HepG2 (cell line): Measurements from ENCODE around the gene GCN1. TPM values are rescaled to one million over a fixed set of nuclear protein-coding genes. Genes with fewer than 3 reads are reported as not detected.

Source experiments
- CENPBD1 ChIP-seq: sonication (generic); formaldehyde crosslinking; IDR thresholded peaks from 2 replicates; pipeline ENCODE4 v1.8.0; 2022; ENCODE audit warnings: missing genetic modification reagents, low read depth, mild to moderate bottlenecking, borderline replicate concordance
- E2F2 ChIP-seq: sonication (generic); formaldehyde crosslinking; IDR thresholded peaks from 2 replicates; pipeline ENCODE4 v1.4.0; 2020; ENCODE audit warnings: missing genetic modification reagents, borderline replicate concordance
- HOXA9 ChIP-seq: sonication (generic); formaldehyde crosslinking; IDR thresholded peaks from 2 replicates; pipeline ENCODE4 v1.8.1; 2022; ENCODE audit warnings: missing genetic modification reagents, mild to moderate bottlenecking, moderate library complexity, borderline replicate concordance
- KMT2B ChIP-seq: IDR thresholded peaks from 2 replicates; pipeline ENCODE4 v1.6.1; 2016; ENCODE audit warnings: missing genetic modification reagents, missing compliant biosample characterization
- NRL ChIP-seq: sonication (generic); formaldehyde crosslinking; IDR thresholded peaks from 2 replicates; pipeline ENCODE4 v1.5.0; 2020; ENCODE audit warnings: missing genetic modification reagents, mild to moderate bottlenecking, moderate library complexity, borderline replicate concordance
- STAT6 ChIP-seq: sonication (generic); formaldehyde crosslinking; IDR thresholded peaks from 2 replicates; pipeline ENCODE4 v1.4.0; 2020; ENCODE audit warnings: missing genetic modification reagents, mild to moderate bottlenecking, borderline replicate concordance
- ZBTB7B ChIP-seq: sonication (generic); formaldehyde crosslinking; IDR thresholded peaks from 2 replicates; pipeline ENCODE4 v1.4.0; 2020; ENCODE audit warnings: missing genetic modification reagents
- ZFY ChIP-seq: sonication (generic); formaldehyde crosslinking; IDR thresholded peaks from 2 replicates; pipeline ENCODE4 v1.4.0; 2020; ENCODE audit warnings: missing genetic modification reagents
- ZNF407 ChIP-seq: sonication (generic); formaldehyde crosslinking; IDR thresholded peaks from one replicate; pipeline ENCODE4 v1.5.1; 2020; ENCODE audit warnings: mild to moderate bottlenecking, missing genetic modification reagents; ENCODE audit errors: not compliant biosample characterization
- ZNF549 ChIP-seq: sonication (generic); formaldehyde crosslinking; IDR thresholded peaks from 2 replicates; pipeline ENCODE4 v1.5.0; 2020; ENCODE audit warnings: missing genetic modification reagents
- polyA plus RNA-seq, 8 experiments: library from polyadenylated mRNA; depleted of rRNA in 3 of 8; stranded (reverse) in 7 of 8; unstranded in 1 of 8; fragments of >200 nt; fragmentation: Illumina TruSeq in 4 of 8; extraction: Trizol in 4 of 8; gene quantifications; 2 replicates each; pipeline versions ENCODE4 v1.2.1 to v1.2.3, GENCODE V29; 2011 to 2016; ENCODE audit warnings: low read depth in 4 of 8, missing spikeins in 1 of 8, mixed read lengths in 1 of 8; ENCODE audit not compliant: insufficient read depth in 1 of 8
- total RNA-seq, 5 experiments: library from RNA; depleted of rRNA; stranded (reverse); fragments of >200 nt; fragmentation: Illumina TruSeq; extraction: Trizol; gene quantifications; 2 replicates each; pipeline ENCODE4 v1.2.3, GENCODE V29; 2016; ENCODE audit warnings: low read depth in 1 of 5
- TF ChIP-seq, protein P1 (sequence below): sonication (generic); formaldehyde crosslinking; IDR thresholded peaks from 2 replicates; pipeline ENCODE4 v1.8.1; 2023; ENCODE audit warnings: mild to moderate bottlenecking, missing genetic modification reagents
- TF ChIP-seq, protein P2 (sequence below): sonication (generic); formaldehyde crosslinking; conservative IDR thresholded peaks from 2 replicates; pipeline ENCODE4 v1.8.1; 2023; ENCODE audit warnings: missing genetic modification reagents

The GCN1 gene
- total and polyA plus RNA-seq, 2 of the 13 experiments (the other 11 are each of a cell fraction or from before 2014, with no cell fraction given) = 58.2 to 83.0 TPM

DNA sequence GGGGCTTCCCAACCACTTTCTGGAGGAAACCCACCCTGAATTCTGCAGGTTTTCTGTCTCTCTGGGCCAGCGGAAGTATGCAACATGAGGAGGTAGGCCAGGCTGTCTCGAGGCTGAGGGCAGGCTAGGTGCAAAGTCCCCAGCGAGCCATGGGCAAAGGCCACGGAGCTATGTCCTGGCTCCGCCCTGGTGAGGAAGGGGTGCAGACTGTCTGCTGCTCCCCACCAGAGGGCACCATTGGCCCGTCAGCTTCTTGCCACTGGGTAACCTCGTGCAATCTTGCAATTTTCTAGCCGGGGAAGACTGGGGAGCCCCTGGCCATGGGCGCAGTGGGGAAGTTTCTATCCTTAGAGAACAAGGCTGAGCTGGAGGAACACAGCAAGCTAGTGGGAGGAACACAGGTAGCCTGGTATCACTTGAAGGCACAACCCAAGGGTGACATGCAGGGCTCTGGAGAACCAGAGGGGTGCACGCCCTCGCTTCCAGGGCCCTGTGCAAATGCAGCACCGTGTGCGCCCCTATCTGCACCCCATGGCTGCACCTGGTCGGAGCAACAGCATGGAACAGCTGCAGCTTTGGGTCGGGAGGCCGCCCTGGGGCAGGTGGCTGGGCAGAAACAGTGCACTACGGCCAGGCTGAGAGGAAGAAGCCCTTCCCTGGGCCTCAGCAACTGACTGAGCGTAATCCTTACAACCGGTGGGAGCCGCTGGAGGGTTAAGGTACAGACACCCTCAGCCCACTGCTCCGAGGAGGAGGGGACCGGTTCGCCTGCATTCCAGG lies 34.0 kb upstream of the GCN1 start (continued):
- TF ChIP-seq, protein P1, sequence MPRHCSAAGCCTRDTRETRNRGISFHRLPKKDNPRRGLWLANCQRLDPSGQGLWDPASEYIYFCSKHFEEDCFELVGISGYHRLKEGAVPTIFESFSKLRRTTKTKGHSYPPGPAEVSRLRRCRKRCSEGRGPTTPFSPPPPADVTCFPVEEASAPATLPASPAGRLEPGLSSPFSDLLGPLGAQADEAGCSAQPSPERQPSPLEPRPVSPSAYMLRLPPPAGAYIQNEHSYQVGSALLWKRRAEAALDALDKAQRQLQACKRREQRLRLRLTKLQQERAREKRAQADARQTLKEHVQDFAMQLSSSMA (CRISPR knock-in tag) = 0 out of 2 replicates have a peak, but pooled peaks have one; percentile 70
- TF ChIP-seq ZNF549 (CRISPR knock-in tag) = peak; percentile 64; the same call in 1 of the 2 replicates
- TF ChIP-seq, protein P2, sequence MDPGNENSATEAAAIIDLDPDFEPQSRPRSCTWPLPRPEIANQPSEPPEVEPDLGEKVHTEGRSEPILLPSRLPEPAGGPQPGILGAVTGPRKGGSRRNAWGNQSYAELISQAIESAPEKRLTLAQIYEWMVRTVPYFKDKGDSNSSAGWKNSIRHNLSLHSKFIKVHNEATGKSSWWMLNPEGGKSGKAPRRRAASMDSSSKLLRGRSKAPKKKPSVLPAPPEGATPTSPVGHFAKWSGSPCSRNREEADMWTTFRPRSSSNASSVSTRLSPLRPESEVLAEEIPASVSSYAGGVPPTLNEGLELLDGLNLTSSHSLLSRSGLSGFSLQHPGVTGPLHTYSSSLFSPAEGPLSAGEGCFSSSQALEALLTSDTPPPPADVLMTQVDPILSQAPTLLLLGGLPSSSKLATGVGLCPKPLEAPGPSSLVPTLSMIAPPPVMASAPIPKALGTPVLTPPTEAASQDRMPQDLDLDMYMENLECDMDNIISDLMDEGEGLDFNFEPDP (CRISPR knock-in tag) = no peak
- peak; percentile 63 for TF ChIP-seq KMT2B
- no peak for TF ChIP-seq E2F2 (CRISPR knock-in tag)
- 0 out of 2 replicates have a peak, but pooled peaks have one; percentile 25 for TF ChIP-seq STAT6 (CRISPR knock-in tag)
- TF ChIP-seq ZFY (CRISPR knock-in tag) = peak; percentile 85
- peak; percentile 32 for TF ChIP-seq NRL (CRISPR knock-in tag)
- no peak for TF ChIP-seq HOXA9
- no peak for TF ChIP-seq CENPBD1 (CRISPR knock-in tag)
- TF ChIP-seq ZNF407 (CRISPR knock-in tag) = peak; percentile 42
- 0 out of 2 replicates have a peak, but pooled peaks have one; percentile 5 for TF ChIP-seq ZBTB7B (CRISPR knock-in tag)
